NCI-H2171 (cell line): Measurements from ENCODE around the gene SLC27A6.

Experiments
- DNase-seq: peaks from one replicate; lab custom pipeline; 2025; lab: John Stamatoyannopoulos, UW

The SLC27A6 gene

GRCh38 chr5:129065721-129066120 is 100.4 kb downstream of the SLC27A6 start:
- no peak for DNase-seq

- no peak for DNase-seq
Measured at GRCh38 chr5:129067745-129068144, 102.5 kb downstream of the SLC27A6 start.

- DNase-seq = no peak
Measured at GRCh38 chr5:129069292-129069691, 104.0 kb downstream of the SLC27A6 start.

- DNase-seq = no peak
Measured at GRCh38 chr5:129073111-129073510, 107.8 kb downstream of the SLC27A6 start.

- DNase-seq = no peak
Measured at GRCh38 chr5:129074903-129075302, 109.6 kb downstream of the SLC27A6 start.

- no peak for DNase-seq
Measured at GRCh38 chr5:129077433-129078075, 112.3 kb downstream of the SLC27A6 start.

GRCh38 chr5:129078247-129078646 is 113.0 kb downstream of the SLC27A6 start:
- no peak for DNase-seq

GRCh38 chr5:129078660-129079059 is 113.4 kb downstream of the SLC27A6 start:
- no peak for DNase-seq

GRCh38 chr5:129079496-129079895 is 114.2 kb downstream of the SLC27A6 start:
- DNase-seq = no peak

- no peak for DNase-seq
Measured at GRCh38 chr5:129080766-129081165, 115.5 kb downstream of the SLC27A6 start.

GRCh38 chr5:129082225-129083136 is 117.2 kb downstream of the SLC27A6 start:
- no peak for DNase-seq
